Measurements from ENCODE around the gene SRSF2.
"Not testable (repeated sequence)": the region's sequence is repeated elsewhere in the genome, so short reads cannot be mapped to it uniquely, and the experiment has no call there.

SRSF2 gene

GRCh38 chr17:76720941-76721340 lies 16.2 kb downstream of the SRSF2 start:
- no peak for DNase-seq (ENCODE audit: low spot score)

- DNase-seq (ENCODE audit: low spot score) = no peak
These were observed 16.9 kb downstream of the SRSF2 start for GRCh38 chr17:76720211-76720610.

- DNase-seq (ENCODE audit: low spot score) = no peak
These were observed 18.6 kb downstream of the SRSF2 start for GRCh38 chr17:76718516-76718915.

- no peak for DNase-seq (ENCODE audit: low spot score)
These were observed 20.3 kb downstream of the SRSF2 start for GRCh38 chr17:76716839-76717215.

GRCh38 chr17:76716146-76716838 lies 20.8 kb downstream of the SRSF2 start:
- DNase-seq (ENCODE audit: low spot score) = peak; percentile 25

- DNase-seq (ENCODE audit: low spot score) = no peak
These were observed 21.7 kb downstream of the SRSF2 start for GRCh38 chr17:76715496-76715830.

GRCh38 chr17:76714822-76715495 lies 22.2 kb downstream of the SRSF2 start:
- DNase-seq (ENCODE audit: low spot score) = peak; percentile 71

- no peak for DNase-seq (ENCODE audit: low spot score)
These were observed 22.8 kb downstream of the SRSF2 start for GRCh38 chr17:76714336-76714735.

GRCh38 chr17:76713765-76714164 lies 23.4 kb downstream of the SRSF2 start:
- DNase-seq (ENCODE audit: low spot score) = no peak

GRCh38 chr17:76712321-76712720 lies 24.8 kb downstream of the SRSF2 start:
- DNase-seq (ENCODE audit: low spot score) = not testable (repeated sequence)

GRCh38 chr17:76710863-76711611 lies 26.1 kb downstream of the SRSF2 start, which contains the start of gene MXRA7:
TSS of gene MXRA7 (minus strand) at chr17:76710965. CDS start at chr17:76710946, 19 bp downstream.
- peak; percentile 33 for DNase-seq (ENCODE audit: low spot score)

GRCh38 chr17:76709951-76710862 lies 26.9 kb downstream of the SRSF2 start:
- DNase-seq (ENCODE audit: low spot score) = not testable (repeated sequence)

- no peak for DNase-seq (ENCODE audit: low spot score)
These were observed 27.8 kb downstream of the SRSF2 start for GRCh38 chr17:76709077-76709950.

GRCh38 chr17:76707985-76708807 lies 28.9 kb downstream of the SRSF2 start:
- no peak for DNase-seq (ENCODE audit: low spot score)

GRCh38 chr17:76706817-76707216 lies 30.3 kb downstream of the SRSF2 start:
- DNase-seq (ENCODE audit: low spot score) = no peak

GRCh38 chr17:76704805-76705204 lies 32.3 kb downstream of the SRSF2 start:
- no peak for DNase-seq (ENCODE audit: low spot score)

GRCh38 chr17:76702941-76703637 lies 34.0 kb downstream of the SRSF2 start:
- DNase-seq (ENCODE audit: low spot score) = no peak

- no peak for DNase-seq (ENCODE audit: low spot score)
These were observed 35.1 kb downstream of the SRSF2 start for GRCh38 chr17:76702076-76702475.

- DNase-seq (ENCODE audit: low spot score) = no peak
These were observed 35.6 kb downstream of the SRSF2 start for GRCh38 chr17:76701471-76701967.

All from CD4-positive, alpha-beta T cell treated with Interleukin-6 at 100 ng/mL for 8 hours (primary cell).